Frontal cortex (tissue), 4 donors: ENCODE results near the gene MUC21. TPM values are rescaled to one million over a fixed set of nuclear protein-coding genes. Genes with fewer than 3 reads are reported as not detected.

Source experiments
- DNase-seq, 2 donors: peaks; one replicate each; pipeline ENCODE4 v3.0.0; 2012; ENCODE audit warnings: low spot score in 2 of 2
- FAIRE-seq: peaks from 2 replicates; lab custom pipeline; 2012; peaks lifted over from hg19 to GRCh38; lab: Jason Lieb, UNC
- total RNA-seq: library from RNA; depleted of rRNA; stranded (reverse); fragments of >200 nt; gene quantifications from one replicate; pipeline ENCODE4 v1.2.3, GENCODE V29; 2014
- donor health status: control.
- donor health status: control.
- donor health status: control.

Gene MUC21
- not detected for total RNA-seq

DNA sequence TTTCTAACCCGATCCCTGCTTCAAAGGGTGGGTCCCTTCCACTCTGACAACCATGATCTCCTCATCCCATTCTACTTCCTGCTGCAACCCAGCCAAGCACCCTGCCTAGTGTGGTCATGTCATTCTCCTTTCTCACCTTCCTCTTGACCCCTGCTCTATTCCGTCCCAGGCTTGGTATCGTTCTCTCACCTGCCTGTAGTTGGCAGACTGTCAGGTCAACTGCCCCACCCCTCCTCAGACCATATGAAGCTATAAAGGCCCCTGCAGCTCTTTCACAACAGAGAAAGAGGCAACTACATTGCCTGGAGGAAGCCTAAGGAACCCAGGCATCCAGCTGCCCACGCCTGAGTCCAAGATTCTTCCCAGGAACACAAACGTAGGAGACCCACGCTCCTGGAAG lies at the start of gene MUC21:
TSS of gene MUC21 (plus strand) at position 280 of the 400 bp plus-strand sequence. CDS start 241 bp downstream, outside the sequence.
- no peak for FAIRE-seq
- no peak for DNase-seq

DNA sequence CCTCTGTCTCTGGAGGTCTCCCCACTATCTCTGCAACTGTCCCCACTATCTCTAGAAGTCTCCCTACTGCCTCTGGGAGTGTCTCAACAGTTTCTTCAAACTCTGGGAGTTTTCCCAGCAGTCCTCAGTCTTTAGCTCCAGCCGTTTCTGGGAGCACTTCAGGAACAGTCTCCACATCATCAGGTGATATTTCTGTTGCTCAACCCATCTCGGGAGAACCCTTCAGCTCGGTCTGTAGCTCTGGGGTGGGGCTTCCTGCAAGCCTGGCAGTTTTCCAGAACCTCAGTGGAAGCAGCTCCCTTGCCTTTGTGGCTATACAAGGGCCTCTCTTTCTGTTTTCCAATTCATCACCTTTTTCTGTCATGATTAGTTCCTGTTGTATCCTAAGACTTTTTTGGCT lies 48.5 kb upstream of the MUC21 start:
- FAIRE-seq, result no peak
- no peak for DNase-seq

DNA sequence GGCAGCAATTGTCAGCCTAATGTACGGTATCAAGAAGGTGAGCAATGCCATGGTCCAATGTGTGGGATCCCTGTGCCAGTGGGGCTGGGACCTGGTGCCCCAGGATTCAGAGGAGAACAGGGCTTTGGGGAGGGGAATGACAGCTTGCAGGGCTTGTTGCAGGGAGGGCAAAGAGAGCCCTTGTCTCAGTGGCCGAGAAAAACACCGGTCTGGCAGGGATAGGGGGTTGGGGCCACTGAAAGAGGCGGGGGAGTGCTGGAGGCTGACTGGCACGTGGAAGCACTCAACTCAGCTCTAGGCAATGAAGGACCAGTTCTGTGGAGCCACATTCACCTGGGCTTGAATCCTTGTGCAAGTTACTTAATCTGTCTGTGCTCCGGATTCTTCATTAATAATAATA lies 46.3 kb upstream of the MUC21 start:
- FAIRE-seq, result no peak

DNA sequence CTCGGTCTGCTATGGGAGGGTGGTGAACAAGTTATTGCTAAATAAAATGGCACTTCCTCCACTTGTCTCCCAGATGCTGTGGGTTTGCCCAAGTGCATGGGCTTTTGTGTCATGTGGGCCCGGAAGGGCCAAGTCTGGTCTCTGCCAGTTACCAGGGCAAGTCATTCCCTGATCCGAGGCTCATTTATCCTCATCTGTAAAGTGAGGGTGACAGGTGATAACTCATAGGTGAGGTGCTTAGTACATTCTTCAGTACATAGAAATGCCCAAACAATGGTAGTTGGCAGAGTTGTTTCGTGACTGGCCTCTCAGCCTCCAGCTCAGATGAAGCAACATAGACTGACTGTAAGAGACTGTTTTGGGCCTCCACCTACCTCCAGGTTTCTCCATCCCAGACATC lies 44.8 kb upstream of the MUC21 start:
- FAIRE-seq (no peak), DNase-seq (no peak)

More for the DNA sequence above, 46.3 kb upstream of the MUC21 start:
- no peak for DNase-seq

DNA sequence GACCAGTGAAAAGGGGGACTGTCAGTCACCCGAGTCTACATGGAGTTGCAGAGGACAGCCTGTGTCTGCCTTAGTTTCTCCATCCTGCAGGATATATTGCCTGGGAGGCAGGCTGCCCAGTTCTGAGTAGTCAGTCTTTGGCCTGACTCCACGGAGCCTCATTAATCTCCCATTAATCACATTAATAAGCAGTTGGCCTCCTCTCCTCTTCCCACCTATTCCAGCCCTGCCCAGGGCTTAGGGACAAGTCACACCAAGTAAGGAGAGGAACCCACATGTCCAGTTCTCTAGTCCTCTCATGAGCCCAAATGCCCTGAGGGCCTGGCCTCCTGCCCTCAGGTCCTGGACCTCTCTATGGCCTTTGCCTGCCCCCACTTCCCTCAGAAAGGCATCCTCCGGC lies 44.0 kb upstream of the MUC21 start:
- no peak for DNase-seq
- no peak for FAIRE-seq

DNA sequence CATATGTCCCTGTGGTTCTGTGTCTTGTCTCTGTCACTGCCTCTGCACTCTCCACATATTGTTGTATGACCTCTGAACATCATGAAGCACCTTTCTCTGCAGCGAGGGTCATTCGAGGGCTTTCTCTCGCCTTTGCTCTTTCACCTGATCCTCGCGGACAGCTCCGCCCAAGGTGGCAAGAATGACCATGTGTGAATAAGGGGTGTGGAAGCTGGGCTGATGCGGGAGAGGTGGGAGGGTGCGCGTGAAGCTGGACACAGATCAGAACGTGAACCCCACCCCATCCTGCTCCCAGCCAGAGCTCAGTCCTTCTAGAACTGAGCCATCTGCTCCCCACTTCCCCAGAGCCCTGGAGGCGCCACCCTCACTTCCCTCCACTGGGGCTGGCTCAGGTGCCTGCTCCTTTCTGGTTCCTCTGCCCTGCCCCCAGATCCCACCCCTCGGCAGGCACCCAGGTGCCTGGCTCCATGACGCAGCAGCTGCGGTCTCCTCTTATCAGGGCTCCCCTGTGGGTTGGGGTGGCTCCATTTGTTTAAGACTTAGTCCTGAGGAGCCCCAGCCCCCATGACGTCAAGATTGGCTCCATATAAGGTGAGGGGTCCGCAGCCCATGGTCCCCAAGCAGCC lies 43.0 kb upstream of the MUC21 start, which contains the start of gene MUCL3:
TSS of gene MUCL3 (plus strand) at position 613 of the 626 bp plus-strand sequence. CDS start 27 bp downstream, outside the sequence.
- no peak for FAIRE-seq
- no peak for DNase-seq

DNA sequence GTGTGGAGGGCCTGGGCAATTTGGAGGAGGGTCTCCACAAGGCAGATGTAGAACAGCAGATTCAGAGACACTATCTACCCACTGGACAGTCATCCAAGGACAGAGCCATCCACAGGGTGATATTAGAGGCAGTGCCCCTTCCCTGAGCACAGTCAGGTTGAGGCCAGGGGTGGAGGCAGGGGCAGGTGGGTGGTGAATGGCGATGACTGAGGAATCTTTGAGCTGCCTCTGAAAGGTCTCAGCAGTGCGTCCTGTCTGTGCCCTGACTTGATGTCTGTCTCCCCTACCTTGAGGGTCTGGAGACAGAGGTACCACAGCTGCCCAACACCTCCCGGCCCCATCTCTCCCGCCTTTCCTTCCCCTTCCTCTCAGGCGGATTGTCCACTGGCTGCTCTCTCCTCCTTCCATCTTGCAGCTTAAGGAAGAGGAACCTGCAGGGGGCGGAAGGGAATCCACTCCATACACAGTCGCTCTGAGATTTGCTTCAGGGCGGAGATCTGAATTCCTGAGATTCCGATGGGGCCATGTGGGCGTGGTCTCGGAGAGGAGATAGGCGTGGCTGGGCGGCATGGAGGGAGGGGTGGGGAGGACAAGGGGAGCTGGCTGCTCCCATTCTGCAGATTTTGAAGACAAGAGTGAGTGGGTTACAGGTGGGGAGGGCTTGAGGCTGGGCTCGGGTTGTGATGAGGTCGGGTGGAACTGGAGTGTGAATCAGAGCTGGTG lies 41.0 kb upstream of the MUC21 start:
- no peak for DNase-seq
- no peak for FAIRE-seq

DNA sequence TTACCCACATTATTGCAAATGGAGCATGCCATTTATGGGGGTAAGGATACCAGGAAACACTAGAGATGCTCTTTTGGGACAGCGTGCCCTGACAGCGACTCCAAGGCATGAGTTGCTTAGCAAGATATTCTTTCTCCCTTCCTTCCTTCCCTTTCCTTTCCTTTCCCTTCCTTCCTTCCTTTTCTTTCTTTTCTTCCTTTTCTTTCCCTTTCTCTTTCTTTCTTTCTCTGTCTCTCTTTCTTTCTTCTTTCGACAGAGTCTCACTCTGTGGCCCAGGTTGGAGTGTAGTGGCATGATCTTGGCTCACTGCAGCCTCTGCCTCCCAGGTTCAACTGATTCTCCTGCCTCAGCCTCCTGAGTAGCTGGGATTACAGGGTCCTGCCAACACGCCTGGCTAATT lies 39.5 kb upstream of the MUC21 start:
- FAIRE-seq (no peak), DNase-seq (no peak)

DNA sequence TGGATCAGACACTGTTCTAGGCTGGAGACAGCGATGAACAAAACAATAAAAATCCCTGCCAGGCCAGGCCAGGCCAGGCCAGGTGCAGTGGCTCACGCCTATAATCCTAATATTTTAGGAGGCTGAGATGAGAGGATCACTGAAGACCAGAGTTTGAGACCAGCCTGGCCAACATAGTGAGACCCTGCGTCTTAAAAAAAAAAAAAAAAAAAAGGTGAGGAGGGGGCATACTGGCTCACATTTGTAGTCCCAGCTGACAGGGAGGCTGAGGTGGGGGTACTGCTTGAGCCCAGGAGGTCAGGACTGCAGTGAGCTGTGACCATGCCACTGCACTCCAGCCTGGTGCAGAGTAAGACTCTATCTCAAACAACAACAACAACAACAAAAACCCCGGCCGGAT lies 38.2 kb upstream of the MUC21 start:
- FAIRE-seq (no peak), DNase-seq (no peak)

DNA sequence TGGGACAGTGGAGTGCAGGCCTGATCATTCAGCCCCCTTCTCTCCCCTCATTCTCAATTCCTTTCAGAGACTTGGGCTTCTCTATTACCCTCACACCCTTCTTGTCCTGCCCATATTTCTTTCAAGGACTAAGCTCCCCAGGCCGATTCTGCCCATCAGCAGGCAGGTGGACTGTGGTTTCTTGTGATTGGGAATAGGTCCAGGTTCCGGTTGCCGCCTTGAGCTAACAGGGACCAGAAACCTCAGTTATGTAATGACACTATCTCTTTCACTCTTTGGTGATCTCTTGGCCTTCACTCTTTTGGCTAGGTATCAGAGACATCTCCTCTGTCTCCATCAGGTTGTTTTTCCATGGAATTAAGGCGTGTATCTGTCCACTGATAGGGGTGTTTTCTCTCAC lies 36.3 kb upstream of the MUC21 start:
- no peak for FAIRE-seq
- no peak for DNase-seq

DNA sequence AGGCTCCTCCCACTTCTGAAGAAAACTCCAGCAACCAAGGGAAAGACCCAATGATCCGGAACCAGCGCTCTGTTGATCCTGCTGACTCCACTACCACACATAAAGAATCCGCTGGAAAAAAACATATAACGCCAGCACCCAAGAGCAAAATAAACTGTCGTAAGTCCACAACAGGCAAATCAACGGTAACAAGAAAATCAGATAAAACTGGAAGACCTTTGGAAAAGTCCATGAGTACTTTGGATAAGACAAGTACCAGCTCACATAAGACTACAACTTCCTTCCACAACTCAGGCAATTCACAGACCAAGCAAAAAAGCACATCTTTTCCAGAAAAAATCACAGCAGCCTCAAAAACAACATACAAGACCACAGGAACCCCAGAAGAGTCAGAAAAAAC lies 34.7 kb upstream of the MUC21 start:
- DNase-seq (no peak), FAIRE-seq (no peak)

DNA sequence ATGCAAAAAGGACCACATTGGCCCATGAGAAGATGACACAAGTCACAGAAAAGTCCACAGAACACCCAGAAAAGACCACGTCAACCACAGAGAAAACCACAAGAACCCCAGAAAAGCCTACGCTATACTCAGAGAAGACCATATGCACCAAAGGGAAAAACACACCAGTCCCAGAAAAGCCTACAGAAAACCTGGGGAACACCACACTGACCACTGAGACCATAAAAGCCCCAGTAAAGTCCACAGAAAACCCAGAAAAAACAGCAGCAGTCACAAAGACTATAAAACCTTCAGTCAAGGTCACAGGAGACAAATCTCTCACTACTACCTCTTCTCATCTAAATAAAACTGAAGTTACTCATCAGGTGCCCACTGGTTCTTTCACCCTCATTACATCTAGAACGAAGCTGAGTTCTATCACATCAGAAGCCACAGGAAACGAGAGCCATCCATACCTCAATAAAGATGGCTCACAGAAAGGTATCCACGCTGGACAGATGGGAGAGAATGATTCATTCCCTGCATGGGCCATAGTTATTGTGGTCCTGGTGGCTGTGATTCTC lies 31.5 kb upstream of the MUC21 start:
- DNase-seq (no peak), FAIRE-seq (no peak)

DNA sequence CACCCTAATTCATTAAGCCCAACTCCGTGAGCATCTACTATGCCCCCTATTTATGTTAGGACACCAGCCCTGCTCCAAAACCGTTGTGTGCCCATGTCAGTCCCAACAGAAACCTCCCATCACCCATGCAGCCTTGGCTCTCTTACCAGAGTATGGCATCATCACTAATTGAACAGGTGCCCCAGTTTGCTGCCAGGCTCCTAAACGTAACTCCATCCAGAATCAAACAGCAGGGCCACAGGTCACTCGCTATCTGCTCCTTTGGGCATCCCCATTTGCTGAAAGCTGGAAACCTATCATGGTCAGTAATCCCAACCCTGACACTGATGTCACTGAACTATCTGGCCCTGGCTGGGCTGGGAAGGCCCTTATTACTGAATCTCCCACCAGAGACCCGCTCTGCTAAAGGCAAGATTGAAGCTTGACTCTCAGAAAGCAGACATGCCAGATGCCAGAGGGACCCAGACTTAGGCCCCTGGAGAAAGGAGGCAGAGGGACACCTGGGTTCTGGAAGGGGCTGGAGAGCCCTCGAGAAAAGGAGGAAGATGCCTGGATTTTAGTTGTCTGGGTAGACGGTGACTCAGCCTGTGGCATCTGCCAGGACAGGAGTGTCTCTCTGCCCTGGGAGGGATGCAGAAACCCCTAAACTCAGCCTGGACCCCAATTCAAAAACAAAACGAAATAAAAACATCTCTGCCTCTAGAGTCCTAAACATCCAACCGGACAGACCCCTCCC lies 28.7 kb upstream of the MUC21 start:
- FAIRE-seq (no peak), DNase-seq (no peak)

DNA sequence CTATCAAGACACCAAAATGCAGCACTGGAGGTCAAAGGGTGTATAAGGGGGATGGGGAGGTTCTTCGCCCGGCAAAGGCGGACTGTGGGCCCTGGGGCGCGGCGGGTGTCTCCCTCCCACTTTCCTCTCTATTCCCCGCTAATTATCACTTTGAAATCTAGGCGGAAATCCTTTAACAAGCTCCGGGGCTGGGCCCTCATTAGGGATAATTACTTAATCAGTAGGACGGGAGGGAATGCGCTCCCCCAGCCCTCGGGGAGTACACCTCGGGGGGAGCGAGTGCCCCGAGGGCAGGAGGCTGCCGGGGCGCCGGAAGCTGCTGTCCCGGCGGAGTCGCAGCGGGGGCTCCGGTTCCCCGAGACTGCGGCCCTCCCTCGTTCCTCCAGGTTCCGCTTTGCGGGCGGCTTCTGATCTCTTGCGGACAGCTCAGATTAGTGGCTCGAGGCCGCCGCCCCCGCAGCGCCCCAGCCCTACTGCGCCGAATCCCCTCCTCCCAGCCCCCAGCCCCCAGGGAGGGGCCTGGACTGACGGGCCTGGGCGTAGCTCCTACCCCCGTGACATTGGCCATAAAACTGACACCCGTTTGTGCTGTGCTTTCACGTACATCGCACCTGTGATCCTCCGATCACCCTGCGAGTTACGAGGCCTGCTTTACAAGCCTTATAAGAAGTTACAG lies 28.0 kb upstream of the MUC21 start:
- DNase-seq (peak; percentile 21 to 58), FAIRE-seq (no peak)

DNA sequence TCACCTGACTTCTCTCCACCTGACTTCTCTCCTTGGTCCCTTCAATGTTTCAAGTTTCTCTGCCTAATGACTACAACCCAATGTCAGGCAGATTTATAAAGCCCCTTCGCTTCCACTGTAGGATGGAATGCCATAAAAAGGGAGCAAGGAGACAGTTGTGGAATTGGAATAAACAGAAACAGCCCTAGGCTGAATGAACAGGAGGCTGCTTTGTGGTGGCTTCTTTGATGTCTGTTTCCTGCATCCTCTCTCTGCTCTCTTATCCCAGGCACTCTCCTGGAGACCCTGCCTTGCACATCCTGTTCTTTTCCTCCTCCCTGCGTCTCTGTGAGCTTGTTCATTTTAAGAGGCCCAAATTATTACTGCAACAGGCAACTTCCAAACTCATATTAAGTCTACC lies 25.8 kb upstream of the MUC21 start:
- FAIRE-seq, result no peak

DNA sequence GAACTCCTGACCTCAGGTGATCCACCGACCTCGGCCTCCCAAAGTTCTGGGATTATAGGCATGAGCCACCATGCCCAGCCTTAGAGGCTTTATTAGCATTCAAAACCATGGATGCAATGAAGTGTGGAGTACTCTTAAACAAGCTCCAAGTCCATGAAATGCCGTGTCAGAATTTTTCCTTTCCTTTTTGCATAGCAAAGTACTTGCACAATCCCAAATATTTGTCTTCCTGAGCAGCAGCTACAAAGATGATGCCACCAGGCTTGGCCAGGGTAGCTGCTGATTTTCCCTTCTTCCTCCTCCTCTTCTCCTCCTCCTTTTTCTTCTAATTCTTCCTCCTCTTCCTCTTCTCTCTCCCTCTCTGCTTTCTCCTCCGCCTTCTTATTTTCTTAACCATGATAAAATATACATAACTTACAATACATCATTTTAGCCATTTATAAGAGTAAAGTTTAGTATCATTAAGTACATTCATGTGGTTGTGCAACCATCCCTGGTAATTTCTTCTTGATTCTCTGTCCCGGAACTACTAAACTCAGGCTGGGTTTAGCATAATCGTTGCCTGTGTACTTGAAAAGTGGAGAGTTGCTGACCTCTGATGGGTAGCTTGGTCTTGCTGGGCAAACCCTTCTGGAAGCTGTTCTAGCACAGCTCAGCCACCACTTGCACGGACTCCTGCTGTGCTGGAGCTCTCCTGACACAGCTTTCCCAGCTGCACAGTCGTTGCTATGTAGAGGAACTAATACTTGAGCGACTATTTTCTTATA lies 22.4 kb upstream of the MUC21 start:
- DNase-seq (no peak), FAIRE-seq (no peak)

More for the DNA sequence above, 25.8 kb upstream of the MUC21 start:
- no peak for DNase-seq

DNA sequence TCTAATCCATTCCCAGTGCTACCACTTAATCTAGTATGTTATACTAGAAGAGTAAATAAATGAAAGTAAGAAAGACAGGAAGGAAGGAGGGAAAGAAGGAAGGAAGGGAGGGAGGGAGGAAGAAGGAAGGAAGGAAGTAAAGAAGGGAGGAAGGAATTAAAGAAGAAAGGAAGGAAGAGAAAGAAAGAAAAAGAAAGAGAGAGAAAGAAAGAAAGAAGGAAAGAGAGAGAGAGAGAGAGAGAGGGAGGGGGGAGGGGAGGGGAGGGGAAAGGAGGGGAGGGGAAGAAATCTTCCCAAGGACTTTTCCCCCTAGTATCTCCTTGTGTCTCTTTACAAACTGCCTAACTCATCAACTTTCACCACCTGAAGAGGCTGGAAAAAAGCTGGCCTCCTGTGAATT lies 20.8 kb upstream of the MUC21 start:
- DNase-seq (no peak), FAIRE-seq (no peak)

DNA sequence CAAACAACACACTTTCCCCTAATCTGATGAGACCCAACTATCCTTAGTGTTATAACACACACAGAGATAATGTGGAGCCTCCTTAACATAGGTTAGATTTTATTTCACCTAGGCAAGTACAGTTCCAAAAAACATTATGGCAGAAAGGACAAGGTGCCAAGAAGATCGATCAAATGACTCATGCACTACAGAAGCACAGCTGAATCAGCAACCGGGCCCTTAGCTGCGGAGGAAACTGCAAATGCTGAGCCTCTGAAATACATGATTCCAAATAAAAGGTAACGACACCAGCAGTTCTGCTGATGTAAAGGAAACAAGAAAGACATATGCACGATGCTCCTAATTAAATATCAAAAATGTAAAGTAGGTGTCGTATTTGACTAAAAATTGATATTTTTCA lies 19.9 kb upstream of the MUC21 start:
- no peak for FAIRE-seq
- DNase-seq, result no peak

DNA sequence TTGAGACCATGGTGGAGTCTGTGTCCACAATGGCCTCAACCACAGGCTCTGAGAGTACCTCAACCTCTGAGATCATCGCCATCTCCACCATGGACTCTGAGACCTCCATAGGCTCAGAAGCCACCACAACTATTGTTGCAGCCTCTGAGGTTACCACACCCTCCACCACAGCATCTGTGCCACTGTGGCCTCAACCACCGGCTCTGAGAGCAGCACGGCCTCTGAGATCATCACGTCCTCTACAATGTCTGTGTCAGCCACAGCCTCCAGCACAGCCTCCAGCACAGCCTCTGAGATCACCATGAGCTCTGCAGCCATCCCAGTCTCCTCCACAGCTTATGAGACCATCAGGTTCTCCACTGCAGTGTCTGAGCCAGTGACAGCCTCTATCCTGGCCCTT lies 19.4 kb upstream of the MUC21 start:
- FAIRE-seq (no peak), DNase-seq (no peak)
